ENCODE results near the gene CDK9. TPM values are rescaled to one million over a fixed set of nuclear protein-coding genes. Genes with fewer than 3 reads are reported as not detected.

The CDK9 gene
- polyA plus RNA-seq, 3 donors: 24.9 to 139 (median 26.4) TPM

DNA sequence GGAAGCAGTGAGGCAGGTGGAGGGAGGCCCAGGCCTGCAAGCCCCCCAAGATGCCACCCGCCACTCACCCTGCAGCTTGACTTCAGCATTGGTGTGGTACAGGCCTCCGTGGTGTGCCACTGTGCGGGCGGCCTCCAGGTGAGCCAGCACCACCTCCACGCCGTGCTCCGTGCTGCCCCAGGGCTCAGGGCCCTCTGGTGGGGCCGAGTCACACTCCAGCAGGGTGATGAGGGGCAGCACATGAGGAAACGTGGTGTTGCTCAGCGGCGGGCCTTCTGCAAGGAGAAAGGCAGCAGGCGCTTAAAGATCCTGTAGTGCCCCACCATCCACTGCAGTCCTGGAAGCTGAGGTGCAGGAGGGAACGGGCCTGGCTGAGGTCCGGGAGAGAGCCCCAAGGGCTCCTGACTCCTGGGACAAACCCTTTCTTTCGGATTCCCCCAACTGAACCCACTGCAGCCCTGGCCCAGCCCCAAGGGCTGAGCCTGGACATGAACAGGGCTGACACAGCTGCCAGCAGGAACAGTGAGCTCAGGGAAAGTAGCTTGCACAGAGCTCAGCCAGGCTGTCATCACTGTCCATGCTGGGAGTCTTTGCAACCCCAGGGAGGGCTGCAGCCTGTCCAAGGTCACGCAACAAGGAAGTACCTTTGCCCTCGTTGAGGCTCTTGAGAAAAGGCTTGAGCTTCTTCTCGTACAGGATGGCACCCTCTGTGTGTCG lies 46.1 kb upstream of the CDK9 start:
- no peak overlapping the region for H3K9ac ChIP-seq (ENCODE audit: insufficient read depth, low read length, poor library complexity, severe bottlenecking)
- H3K36me3 ChIP-seq (replicated peaks in 1 of 2; ENCODE audit: control insufficient read depth in 1 of 2, insufficient read depth in 2 of 2, low read length in 2 of 2): peaks cover 66 to 70% of the 10 kb centered on the region in 2 donors
- H3K4me2 ChIP-seq (replicated peaks; ENCODE audit: extremely low read depth, low read length, poor library complexity, severe bottlenecking): no peak overlapping the region
- H3K4me3 ChIP-seq (replicated peaks in 1 of 3; ENCODE audit: low read depth in 2 of 3, low read length in 3 of 3): no peak overlapping the region
- Mint-ChIP-seq H3K4me3 (no peak overlapping the region), H3K36me3 (peaks cover 50 to 77% of the 10 kb centered on the region in 2 donors), H3K9me3 (peaks cover 0 to 1% (median 0%) of the 10 kb centered on the region in 7 donors), H3K4me1 (peaks cover 8% of the 10 kb centered on the region), H3K27me3 (ENCODE audit: low read depth in 3 of 3) (no peaks in the 10 kb centered on the region), H3K27ac (peak overlapping the region; percentile 32 to 88 (median 81))
- TF ChIP-seq, protein P1, sequence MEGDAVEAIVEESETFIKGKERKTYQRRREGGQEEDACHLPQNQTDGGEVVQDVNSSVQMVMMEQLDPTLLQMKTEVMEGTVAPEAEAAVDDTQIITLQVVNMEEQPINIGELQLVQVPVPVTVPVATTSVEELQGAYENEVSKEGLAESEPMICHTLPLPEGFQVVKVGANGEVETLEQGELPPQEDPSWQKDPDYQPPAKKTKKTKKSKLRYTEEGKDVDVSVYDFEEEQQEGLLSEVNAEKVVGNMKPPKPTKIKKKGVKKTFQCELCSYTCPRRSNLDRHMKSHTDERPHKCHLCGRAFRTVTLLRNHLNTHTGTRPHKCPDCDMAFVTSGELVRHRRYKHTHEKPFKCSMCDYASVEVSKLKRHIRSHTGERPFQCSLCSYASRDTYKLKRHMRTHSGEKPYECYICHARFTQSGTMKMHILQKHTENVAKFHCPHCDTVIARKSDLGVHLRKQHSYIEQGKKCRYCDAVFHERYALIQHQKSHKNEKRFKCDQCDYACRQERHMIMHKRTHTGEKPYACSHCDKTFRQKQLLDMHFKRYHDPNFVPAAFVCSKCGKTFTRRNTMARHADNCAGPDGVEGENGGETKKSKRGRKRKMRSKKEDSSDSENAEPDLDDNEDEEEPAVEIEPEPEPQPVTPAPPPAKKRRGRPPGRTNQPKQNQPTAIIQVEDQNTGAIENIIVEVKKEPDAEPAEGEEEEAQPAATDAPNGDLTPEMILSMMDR (IDR thresholded peaks at IDR 0.05): no peak
- no peaks in the 10 kb centered on the region for H3K79me2 ChIP-seq (ENCODE audit: insufficient read depth, low read length)
- H3K27me3 ChIP-seq (ENCODE audit: control insufficient read depth in 2 of 2, insufficient read depth in 2 of 2, low read length in 2 of 2): no peaks in the 10 kb centered on the region
- H4K20me1 ChIP-seq (ENCODE audit: insufficient read depth, low read length): peaks cover 70% of the 10 kb centered on the region
- WGBS (ENCODE audit: insufficient coverage): 93% methylated on average over 17 of the region's 19 CpGs
- H2AFZ ChIP-seq (ENCODE audit: insufficient read depth, low read depth, low read length, poor library complexity, severe bottlenecking): no peak overlapping the region
- no peak for DNase-seq
- H3K27ac ChIP-seq (ENCODE audit: low read depth in 1 of 2, low read length in 2 of 2): peak overlapping the region; percentile 13 to 67
- H3K4me1 ChIP-seq (ENCODE audit: control insufficient read depth in 1 of 2, insufficient read depth in 2 of 2, low read length in 2 of 2): peaks cover 6 to 17% of the 10 kb centered on the region in 2 donors
- intact Hi-C loops (cut with micrococcal nuclease): loop anchor here in 1 of 2 donors (5.0 kb wide), 2 partner anchors 128 to 178 kb away; partner anchors contain the start of gene ST6GALNAC4
- H3K9me3 ChIP-seq (replicated peaks in 1 of 2; ENCODE audit: control insufficient read depth in 1 of 2, insufficient read depth in 1 of 2, low read length in 2 of 2): no peaks in the 10 kb centered on the region

DNA sequence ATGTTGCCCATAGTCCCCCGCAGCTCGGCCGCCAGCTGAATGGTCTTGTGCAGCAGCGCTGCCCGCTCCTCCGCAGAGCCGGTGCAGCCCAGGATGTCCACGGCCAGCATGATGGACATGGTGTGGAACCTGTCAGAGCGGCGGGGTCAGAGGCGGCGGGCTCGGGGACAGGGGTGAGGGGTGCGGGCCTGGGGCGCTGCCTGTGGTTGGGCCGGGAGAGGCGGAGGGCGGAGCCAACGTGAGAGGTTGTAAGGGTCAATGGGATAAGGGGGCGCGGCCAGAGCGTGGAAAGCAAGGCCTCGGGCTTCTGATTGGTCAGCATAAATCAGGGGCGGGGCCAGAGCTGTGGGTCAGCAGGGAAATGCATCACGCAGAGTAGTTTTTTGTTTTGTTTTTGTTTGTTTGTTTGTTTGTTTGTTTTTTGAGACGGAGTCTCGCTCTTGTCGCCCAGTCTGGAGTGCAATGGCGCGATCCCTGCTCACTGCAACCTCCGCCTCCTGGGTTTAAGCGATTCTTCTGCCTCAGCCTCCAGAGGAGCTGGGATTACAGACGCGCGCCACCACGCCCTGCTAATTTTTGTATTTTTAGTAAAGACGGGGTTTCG lies 43.9 kb upstream of the CDK9 start:
- Histone ChIP-seq H3K4me2 (replicated peaks; ENCODE audit: extremely low read depth, low read length, poor library complexity, severe bottlenecking) (no peak overlapping the region), H3K27ac (ENCODE audit: low read depth in 1 of 2, low read length in 2 of 2) (no peak overlapping the region), H3K36me3 (replicated peaks in 1 of 2; ENCODE audit: control insufficient read depth in 1 of 2, insufficient read depth in 2 of 2, low read length in 2 of 2) (peaks cover 83 to 92% of the 10 kb centered on the region in 2 donors)

More for the DNA sequence above, 43.9 kb upstream of the CDK9 start:
- Histone ChIP-seq H3K79me2 (ENCODE audit: insufficient read depth, low read length) (peaks cover 2% of the 10 kb centered on the region), H2AFZ (ENCODE audit: insufficient read depth, low read depth, low read length, poor library complexity, severe bottlenecking) (no peak overlapping the region), H3K9me3 (replicated peaks in 1 of 2; ENCODE audit: control insufficient read depth in 1 of 2, insufficient read depth in 1 of 2, low read length in 2 of 2) (no peaks in the 10 kb centered on the region), H4K20me1 (ENCODE audit: insufficient read depth, low read length) (peaks cover 88% of the 10 kb centered on the region), H3K4me3 (replicated peaks in 1 of 3; ENCODE audit: low read depth in 2 of 3, low read length in 3 of 3) (no peak overlapping the region), H3K4me1 (ENCODE audit: control insufficient read depth in 1 of 2, insufficient read depth in 2 of 2, low read length in 2 of 2) (peaks cover 0 to 9% of the 10 kb centered on the region in 2 donors), H3K9ac (ENCODE audit: insufficient read depth, low read length, poor library complexity, severe bottlenecking) (no peak overlapping the region), H3K27me3 (ENCODE audit: control insufficient read depth in 2 of 2, insufficient read depth in 2 of 2, low read length in 2 of 2) (no peaks in the 10 kb centered on the region)
- H3K9me3 Mint-ChIP-seq: no peaks in the 10 kb centered on the region
- no peak for DNase-seq
- 97% methylated on average over 38 of the region's 38 CpGs for WGBS (ENCODE audit: insufficient coverage)
- H3K4me3 Mint-ChIP-seq: no peak overlapping the region
- peaks cover 66 to 94% of the 10 kb centered on the region in 2 donors for H3K36me3 Mint-ChIP-seq
- no peaks in the 10 kb centered on the region for H3K27me3 Mint-ChIP-seq (ENCODE audit: low read depth in 3 of 3)
- intact Hi-C loops (cut with micrococcal nuclease): no loop called here
- TF ChIP-seq, protein P1 (IDR thresholded peaks at IDR 0.05): no peak
- peak overlapping the region; percentile 24 to 88 (median 77) for H3K27ac Mint-ChIP-seq
- peaks cover 3% of the 10 kb centered on the region for H3K4me1 Mint-ChIP-seq
